HG02759 (cell line): Measurements from ENCODE around the gene ANXA2.
"Not testable (repeated sequence)": the region's sequence is repeated elsewhere in the genome, so short reads cannot be mapped to it uniquely, and the experiment has no call there.

ENCODE experiments used
- ATAC-seq: cut with Tn5 transposase; IDR thresholded peaks from one replicate; pipeline ENCODE4 v1.9.1; 2021; ENCODE audit warnings: mild to moderate bottlenecking, moderate library complexity; ENCODE audit not compliant: unreplicated experiment

Gene ANXA2

DNA sequence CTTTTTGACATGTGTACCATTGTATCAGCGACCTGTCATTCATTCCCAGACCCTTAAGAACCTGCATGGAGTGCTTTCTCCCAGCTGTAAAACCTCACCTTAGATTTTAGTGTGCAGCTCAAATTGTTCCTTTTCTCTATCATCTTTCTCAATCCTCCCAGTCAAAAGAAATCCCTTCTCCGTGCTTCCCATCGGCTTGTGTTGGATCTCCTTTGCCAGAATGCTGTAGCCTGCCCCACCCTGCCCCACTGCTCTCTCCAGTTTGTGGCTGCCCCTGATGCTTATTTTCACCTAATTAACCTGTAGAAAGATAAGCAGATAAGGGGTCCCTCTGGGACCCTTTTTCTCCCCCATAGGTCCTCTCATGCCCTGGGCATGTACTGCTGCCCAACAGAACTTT lies 51.1 kb downstream of the ANXA2 start:
- no peak for ATAC-seq

DNA sequence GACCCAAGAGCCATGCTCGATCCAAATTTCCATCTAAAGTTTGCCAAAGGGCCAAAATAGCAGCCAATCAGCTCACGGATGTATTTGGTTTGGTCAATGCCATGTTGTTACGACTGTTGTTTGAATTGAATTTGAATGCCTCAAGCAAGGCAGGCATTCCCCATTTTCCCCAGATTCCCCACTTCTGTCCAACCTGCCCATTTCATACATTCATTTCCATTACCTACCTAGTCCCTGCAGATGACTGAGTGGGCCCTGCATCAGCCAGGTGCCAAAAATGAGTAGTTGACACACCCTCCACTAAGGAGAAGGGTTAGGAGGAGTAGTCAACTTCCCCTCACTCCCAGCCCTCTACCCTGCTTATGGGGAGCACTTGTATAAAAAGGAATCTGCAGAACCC lies 51.7 kb downstream of the ANXA2 start:
- ATAC-seq, result no peak

DNA sequence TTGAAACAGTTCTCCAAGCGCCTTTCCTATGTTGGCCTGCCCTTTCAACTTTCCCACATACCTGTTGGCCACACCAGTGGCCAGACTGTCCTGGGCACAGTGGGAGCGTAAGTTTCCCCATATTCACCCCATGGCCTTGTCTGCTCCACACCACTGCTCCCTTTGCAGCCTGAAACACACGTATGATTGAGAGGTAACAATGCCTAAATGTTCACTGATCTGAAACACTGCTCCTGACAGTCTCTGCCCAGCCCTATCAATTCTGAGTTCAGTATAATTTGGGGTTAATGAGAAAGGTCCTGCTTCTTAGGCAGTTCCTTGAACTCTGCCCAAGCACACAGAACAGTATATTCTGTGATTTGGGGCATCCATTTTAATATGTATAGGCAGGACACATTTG lies 52.2 kb downstream of the ANXA2 start:
- no peak for ATAC-seq

DNA sequence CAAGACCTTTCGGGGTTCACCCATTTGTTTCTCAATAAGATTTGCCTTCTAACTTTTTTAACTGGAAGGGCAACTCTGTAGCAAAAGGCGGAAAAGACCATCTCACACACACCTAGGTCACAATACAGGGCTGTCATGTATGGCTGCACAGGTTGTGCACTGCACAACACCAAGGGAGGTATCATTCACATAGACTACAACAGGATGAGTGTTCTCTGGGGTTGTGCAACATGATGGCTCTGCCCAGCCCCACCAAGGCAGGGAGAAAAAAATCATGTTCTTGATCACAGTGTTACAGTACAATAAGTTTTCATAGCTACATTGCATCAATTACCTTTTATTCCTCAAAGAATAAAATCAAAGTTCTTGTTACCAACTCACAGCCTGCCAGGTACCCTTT lies 52.8 kb downstream of the ANXA2 start:
- ATAC-seq, result no peak

DNA sequence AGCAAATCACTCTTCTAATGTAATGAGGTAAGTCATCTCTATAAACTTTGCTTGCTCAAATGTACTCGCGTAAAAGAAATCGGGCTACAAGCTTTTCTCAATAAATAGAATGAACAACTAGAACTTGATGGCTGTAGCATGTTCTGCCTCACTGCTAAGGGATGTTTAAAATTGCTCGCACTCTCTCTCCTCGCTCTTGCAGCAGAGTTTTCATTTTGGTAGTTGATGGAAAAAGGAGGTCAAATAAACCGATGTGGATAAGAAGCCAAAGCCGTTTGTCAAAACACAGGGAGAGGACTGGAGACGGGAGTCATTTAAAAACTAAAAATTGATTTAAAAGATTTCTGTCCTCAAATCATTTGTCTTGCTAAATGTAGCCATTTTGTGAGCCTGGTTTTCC lies 53.3 kb downstream of the ANXA2 start:
- no peak for ATAC-seq

DNA sequence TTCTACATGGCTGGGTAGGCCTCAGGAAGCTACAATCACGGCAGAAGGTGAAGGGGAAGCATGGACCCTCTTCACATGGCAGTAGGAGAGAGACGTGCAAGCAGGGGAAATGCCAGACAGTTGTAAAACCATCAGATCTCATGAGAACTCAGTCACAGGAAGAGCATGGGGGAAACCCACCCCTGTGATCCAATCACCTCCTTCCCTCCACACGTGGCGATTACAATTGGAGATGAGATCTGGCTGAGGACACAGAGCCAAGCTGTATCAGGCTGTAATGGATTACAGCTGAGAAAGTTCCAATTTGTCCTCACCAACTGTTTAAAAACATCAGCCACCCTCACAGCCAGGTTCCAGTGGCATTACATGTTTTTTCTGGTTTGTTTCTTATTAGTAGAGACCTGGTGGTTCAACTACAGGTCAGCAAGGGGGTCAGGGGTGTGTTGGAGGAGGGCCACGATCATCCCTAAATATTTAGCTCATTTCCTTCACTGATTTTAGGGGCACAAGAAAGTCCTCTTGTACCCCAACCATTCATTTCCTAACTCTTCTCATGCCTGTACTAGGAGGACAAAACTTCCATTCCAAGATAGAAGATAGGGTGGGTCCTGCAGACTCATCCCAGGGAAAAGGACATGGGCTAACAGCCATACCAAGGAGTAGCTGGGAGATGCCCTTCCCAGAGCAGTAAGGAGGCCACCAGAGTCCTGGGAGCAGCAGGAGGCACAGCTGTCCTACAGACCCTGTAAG lies 54.4 kb downstream of the ANXA2 start:
- no peak for ATAC-seq

DNA sequence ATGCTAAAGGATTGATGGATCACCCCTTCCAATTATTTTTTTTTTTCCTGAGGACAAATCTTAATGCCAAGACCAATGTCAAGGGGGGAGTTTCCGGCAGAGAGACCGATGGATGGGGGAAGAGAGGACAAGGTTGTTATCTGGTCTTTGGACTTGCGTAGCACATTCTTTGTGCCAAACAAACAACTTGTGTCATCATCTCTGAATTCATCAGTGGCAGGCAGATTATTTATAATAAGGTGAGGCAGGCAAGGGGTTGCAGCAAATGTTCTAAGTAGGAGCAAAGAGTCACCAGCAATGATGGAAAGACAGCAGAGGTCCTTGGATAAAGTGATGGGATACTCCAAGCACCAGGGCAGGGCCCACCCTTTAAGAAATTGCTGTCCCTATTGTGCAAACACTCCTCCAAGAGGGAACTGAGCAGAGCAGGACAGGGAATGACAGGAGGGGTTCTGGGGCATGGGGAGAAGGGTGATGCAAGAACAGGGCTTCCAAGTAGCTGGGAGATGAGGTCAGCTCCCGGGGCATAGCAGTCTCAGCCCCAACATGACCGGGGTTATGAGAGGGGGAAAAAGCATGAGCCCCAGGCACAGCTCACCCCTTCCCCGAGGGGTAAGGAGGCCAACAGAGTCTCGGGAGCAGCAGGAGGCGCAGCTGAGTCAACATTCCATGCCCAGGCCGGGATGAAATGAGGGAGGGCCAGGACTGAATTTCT lies 57.4 kb downstream of the ANXA2 start:
- ATAC-seq, result no peak

DNA sequence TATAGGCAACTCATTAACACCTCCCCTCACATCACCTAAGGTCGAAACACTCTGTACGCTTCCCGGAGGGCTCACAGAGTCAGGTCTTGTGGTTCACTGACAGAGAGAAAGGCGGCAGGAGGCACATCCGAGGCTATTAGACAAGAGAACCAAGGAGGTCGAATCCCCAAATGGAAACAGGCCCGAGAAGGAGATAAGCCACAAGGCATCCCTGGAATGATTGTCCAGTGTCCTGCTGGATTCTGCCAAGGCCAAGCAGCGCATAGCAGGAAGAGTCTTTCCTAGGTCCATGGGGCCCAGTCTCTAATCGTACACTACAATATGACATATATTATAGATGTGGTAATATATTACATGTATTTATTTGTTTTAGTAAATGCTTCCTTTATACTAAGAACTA lies 58.5 kb downstream of the ANXA2 start:
- no peak for ATAC-seq

DNA sequence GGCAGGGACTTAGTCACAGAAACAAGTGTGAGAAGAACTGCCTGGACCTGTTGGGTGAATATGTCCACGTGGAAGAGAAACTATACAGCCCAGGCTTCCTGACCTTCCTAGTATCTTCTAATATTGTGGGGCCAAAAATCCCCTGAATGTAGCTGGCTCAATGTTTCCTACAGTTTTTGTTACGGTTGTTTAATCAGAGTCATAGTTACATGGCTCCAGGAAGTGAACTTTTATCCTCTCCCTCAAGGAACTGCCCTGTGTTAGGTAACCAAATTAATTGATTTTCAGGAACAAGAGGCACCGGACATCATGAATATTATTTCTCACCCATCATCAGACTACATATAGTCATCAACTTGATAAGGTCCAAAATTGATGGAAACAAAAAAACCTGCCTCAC lies 59.0 kb downstream of the ANXA2 start:
- no peak for ATAC-seq

DNA sequence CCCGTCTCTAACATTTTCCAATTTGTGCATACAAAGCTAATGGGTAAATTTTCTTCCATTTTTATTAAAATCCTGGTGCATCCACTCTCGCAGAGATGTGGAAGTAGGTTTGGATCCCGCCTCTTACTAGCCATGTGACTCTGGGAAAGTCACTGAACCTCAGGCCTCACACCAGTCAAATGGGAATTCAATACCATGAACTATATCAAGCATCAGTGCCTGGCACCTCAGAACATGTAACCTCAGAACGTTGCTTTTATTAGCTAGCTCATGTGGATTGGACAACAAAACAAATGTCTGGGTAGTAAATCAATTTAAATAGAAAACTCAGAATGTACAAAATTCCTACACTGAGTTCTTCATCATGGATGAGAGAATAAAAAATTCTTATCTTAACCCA lies 60.7 kb downstream of the ANXA2 start:
- ATAC-seq, result no peak

DNA sequence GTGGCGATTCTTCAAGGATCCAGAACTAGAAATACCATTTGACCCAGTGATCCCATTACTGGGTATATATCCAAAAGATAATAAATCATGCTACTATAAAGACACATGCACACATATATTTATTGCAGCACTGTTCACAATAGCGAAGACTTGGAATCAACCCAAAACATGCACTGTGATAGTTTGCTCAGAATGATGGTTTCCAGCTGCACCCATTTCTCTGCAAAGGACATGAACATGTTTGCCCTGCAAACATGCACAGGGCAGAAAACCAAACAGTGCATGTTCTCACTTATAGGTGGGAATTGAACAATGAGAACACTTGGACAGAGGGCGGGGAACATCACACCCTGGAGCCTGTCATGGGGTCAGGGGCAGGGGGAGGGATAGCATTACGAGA lies 62.5 kb downstream of the ANXA2 start:
- not testable (repeated sequence) for ATAC-seq

DNA sequence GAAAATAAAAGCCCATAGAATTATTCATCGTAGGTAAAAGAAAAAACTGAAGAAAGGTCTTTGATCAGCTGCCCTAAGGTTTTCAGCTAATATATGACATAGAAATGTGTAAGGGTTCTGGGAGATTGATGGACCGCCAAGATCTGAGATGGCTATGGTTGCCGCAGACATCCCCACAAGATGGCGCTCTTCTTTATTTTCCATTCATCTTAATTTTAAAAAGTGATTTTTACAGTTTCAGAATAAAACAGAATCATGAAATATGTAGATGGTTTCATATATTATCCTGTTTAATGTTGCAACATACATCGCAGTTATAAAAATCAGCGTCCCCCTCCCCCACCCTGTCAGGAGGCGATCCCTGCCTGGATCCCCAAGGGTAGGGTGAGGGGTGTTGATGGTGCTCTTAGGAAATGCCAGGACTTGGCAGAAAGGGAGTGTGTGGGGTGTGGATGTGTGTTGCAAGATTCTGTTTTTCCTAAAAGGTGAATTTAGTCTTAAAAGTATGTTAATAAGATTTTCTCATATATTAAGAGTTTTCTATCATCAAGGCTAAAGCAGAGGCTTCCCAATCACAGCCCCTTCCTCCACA lies 68.8 kb downstream of the ANXA2 start:
- no peak for ATAC-seq

DNA sequence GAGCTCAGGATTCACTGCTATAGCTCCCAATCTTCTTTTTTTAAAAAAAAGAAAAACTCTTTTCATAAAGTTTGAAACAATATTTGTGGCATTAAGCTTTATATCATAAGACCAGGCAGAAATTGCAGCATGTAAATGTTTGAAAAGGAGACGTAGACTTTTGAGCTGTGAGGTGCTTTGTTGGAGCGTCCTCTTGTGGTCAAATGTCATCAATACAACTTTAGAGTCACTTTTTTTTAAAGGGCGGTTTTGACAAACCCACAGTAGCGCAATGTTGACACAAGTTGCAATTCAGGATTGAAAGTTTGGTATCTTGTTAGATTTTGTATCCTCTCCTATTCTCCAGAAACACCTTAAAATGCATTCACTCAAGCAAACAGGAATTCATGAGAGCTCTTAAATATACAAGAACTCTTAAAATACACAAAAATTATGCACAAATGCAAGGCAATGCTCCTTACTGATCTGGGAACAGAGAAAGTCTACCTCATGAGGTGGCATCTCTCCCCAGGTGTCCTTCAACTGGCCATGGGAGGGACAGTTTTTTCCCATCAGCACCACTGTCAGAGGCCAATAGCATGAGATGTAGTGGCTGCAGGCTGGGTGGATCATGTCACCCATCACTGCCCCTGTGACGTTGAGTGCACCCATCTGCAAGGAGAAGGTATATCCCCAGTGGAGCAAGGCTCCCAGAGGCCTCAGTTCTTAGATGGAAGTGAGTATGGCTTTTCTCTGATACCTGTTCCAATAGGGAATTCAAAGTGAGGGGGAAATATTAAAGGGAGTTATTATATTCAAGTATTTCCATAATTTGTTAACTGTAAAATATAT lies 70.7 kb downstream of the ANXA2 start:
- no peak for ATAC-seq

DNA sequence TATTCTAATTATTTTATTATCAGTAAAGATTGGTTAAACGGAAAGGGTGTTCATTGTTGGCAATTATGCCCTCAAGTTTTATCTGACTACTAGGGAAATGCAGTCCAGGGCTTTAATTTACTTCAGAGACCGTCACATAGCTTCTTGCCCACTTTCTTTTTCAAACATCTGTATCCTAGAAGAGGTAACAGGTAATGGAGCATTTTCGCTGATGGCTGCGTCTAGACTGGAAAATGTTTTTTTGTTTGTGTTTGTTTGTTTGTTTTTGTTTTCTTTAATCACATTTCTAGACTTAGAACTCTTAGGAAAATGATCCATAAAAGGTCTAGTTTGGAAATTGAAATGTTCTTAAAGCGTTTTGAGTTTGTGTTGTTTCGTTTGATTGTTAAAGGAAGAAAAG lies 71.4 kb downstream of the ANXA2 start:
- no peak for ATAC-seq

DNA sequence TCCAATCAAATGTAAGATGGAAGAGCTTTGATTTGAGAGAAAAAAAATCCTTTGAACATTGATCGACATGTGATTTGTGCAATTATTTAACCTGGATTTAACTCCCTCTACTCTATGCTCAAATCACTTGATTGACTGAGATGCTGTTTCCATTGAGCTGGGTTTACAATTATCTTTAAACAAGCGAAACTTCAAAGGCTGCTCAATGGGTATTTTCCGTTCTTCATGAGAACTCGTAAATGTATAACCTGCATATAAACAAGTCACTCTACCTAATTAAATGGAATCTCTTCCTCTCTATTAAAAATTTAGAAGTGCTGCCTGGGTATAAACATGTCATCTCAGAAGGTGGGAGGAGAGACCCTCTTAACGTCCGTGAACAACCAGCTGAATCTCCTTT lies 71.9 kb downstream of the ANXA2 start:
- ATAC-seq, result no peak

DNA sequence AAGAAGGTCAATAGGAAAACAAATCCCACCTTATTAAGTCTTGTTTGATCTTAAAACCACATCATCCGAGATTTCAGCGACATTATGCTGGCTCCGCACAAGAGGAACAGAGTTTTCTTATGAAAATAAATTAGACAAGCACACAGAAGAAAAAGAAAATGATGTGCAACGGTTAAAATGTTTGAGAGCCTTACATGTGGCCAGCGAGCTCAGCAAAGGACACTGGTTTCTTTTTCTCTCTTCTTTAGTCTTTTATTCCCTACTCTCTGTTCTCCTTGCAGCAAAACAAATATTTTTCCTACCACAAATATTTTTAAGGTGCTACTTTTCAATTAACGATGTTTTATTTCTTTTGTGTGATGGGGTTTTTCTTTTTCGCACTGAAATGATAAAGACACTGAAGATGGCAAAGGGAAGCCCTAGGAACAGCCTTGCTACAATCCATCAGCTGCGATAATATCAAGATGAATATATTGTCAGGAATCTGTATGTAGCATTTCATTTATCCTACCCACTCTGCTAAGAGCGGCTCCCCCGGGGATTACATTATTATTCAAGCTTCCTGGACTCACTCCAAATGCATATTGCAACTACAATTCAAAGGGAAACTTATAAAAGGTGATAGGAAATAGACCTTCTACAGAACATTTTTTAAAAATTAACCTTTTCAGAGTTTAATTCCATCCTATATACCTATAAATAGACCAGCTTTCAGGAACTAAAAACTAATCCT lies 72.9 kb downstream of the ANXA2 start:
- no peak for ATAC-seq

DNA sequence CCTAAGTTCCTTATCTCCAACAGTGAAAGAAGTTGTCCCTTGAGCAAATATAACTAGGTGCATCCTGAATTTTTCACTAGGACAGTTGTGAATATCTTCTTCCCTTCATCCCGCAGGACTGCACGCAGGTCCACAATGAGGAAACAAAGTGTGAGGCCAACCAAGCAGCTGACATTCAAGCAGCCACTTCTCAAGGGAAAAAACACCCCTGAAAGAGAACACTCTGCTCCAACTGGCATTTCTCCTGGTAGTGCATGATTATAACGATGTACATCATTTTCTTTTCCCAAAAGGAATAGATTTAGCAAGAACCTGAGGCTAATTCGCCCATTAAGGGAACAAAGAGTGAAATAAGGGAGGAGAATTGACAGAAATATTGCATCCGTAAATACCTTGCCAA lies 74.5 kb downstream of the ANXA2 start:
- no peak for ATAC-seq

DNA sequence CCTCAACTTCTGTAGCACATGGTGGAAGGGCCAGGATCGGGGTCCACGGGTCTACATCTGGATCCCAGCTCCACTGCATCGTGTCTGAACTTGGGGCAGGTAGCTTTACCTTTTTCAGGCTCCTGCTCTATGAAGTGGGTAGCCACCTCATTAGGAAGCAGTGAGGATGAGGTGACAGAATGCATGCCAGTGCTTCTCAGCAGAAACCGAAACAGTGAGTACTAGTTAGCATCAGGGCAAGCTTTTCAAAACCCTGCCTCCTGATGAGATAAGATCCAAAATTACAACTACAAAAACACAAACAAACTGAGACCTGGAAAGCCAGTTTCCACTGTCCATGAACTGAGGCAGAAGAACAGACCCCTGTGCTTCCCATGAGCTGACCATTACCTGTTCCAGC lies 77.4 kb downstream of the ANXA2 start:
- no peak for ATAC-seq

DNA sequence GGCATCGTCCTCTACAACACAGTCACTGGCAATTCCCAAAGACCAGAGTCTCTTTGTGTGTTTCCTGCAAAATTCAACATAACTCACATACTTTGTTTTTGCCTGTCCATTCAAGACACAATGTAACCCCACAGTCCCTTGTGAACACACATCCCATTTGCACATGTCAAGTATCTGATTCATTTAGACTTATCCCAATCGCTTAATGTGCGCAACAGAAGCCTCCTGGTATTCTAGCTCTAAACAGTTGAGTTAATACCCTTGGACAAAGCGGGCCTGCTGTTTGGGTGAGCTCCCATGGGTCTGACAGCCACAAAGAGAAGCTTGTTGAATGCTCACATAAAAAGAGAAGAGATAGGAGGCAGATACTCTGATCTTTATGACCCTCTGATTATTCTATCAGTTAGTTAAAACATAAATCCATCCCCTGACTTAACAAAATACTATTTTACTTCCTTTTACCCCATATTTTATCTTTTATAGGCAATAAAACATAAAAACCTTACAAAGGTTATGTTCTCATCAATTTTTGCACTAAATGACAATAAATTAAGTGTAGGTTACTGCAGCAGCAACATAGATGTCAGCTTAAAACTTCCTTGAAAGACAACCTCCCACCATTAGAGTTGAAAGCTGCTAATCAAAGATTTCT lies 79.4 kb downstream of the ANXA2 start:
- ATAC-seq, result no peak

DNA sequence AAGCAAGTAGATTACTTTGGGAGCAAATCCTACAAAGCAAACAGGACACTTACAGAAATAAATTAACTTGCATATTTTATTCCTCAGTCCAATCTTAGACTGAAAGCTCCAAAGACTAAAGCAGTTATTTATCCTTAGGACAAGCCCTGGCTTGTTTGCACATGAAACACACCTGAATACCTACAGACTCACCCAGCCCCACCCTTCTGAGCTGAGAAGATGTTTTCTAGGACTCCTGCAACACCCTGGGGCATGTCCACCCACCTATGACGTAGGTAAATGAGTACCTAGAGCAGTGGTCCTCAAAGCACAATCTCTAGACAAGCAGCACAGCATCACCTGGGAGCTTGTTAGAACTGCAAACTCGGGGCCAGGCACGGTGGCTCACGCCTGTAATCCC lies 80.8 kb downstream of the ANXA2 start:
- ATAC-seq, result no peak
